Fibroblast of lung (primary cell): ENCODE measurements around the gene MRPL33. TPM values are rescaled to one million over a fixed set of nuclear protein-coding genes. Genes with fewer than 3 reads are reported as not detected.

Experiments used
- DNase-seq, 2 donors: peaks; one replicate each; pipeline versions ENCODE4 v3.0.0 to v3.0.0-alpha.2; 2010; ENCODE audit warnings: low read depth in 2 of 2
- H2AFZ ChIP-seq: 2 replicates; pipeline ENCODE4 v1.5.1; 2012; ENCODE audit warnings: low read length, control low read depth, inconsistent platforms
- H3K27ac ChIP-seq: 2 replicates; pipeline ENCODE4 v1.5.1; 2011; ENCODE audit warnings: low read length, control low read depth; ENCODE audit not compliant: insufficient read depth
- H3K27me3 ChIP-seq: 2 replicates; pipeline ENCODE4 v1.5.1; 2011; ENCODE audit warnings: mild to moderate bottlenecking, low read length; ENCODE audit not compliant: control insufficient read depth, insufficient read depth
- H3K36me3 ChIP-seq: 2 replicates; pipeline ENCODE4 v1.5.1; 2011; ENCODE audit warnings: low read length; ENCODE audit not compliant: control insufficient read depth, insufficient read depth
- H3K4me1 ChIP-seq: 2 replicates; pipeline ENCODE4 v1.5.1; 2011; ENCODE audit warnings: low read length; ENCODE audit not compliant: control insufficient read depth, insufficient read depth; ENCODE audit errors: extremely low read depth
- H3K4me2 ChIP-seq: 2 replicates; pipeline ENCODE4 v1.5.1; 2011; ENCODE audit warnings: low read length, control low read depth; ENCODE audit not compliant: insufficient read depth; ENCODE audit errors: extremely low read depth
- H3K4me3 ChIP-seq, 4 experiments: fragments of 200-600 bp in 1 of 4; sonication (generic) in 1 of 4; replicated peaks in 1 of 4; 2 replicates each; pipeline ENCODE4 v1.5.1; 2011 to 2016; ENCODE audit warnings: low read length in 4 of 4, low read depth in 3 of 4, mild to moderate bottlenecking in 3 of 4, control low read depth in 2 of 4, inconsistent platforms in 1 of 4, mixed read lengths in 1 of 4; ENCODE audit not compliant: insufficient read depth in 1 of 4; ENCODE audit errors: control extremely low read depth in 1 of 4
- H3K79me2 ChIP-seq: 2 replicates; pipeline ENCODE4 v1.5.1; 2012; ENCODE audit warnings: mild to moderate bottlenecking, low read length, inconsistent platforms; ENCODE audit not compliant: control insufficient read depth, insufficient read depth
- H3K9ac ChIP-seq: 2 replicates; pipeline ENCODE4 v1.5.1; 2011; ENCODE audit warnings: mild to moderate bottlenecking, low read length, control low read depth; ENCODE audit not compliant: insufficient read depth
- H3K9me3 ChIP-seq: 2 replicates; pipeline ENCODE4 v1.5.1; 2012; ENCODE audit warnings: low read depth, low read length; ENCODE audit not compliant: control insufficient read depth, insufficient read depth
- H4K20me1 ChIP-seq: 2 replicates; pipeline ENCODE4 v1.5.1; 2011; ENCODE audit warnings: low read length; ENCODE audit not compliant: control insufficient read depth, insufficient read depth; ENCODE audit errors: extremely low read depth
- CTCF ChIP-seq, 2 donors: IDR thresholded peaks in 1 of 2; conservative IDR thresholded peaks in 1 of 2; 1 replicate in 1 of 2; 2 replicates in 1 of 2; pipeline ENCODE4 v1.5.1; 2011 to 2012; ENCODE audit warnings: low read length in 2 of 2, control low read depth in 1 of 2, inconsistent platforms in 1 of 2, low read depth in 1 of 2, mild to moderate bottlenecking in 1 of 2
- EZH2 ChIP-seq: IDR thresholded peaks from 2 replicates; pipeline ENCODE4 v1.5.1; 2012; ENCODE audit warnings: low read length, control low read depth, mild to moderate bottlenecking; ENCODE audit errors: missing control alignments
- polyA plus RNA-seq, 2 donors: library from polyadenylated mRNA; depleted of rRNA in 1 of 2; stranded (reverse) in 1 of 2; unstranded in 1 of 2; fragments of >200 nt; gene quantifications; 2 replicates each; pipeline ENCODE4 v1.2.1, GENCODE V29; 2011 to 2012; ENCODE audit warnings: missing spikeins in 1 of 2
- total RNA-seq: library from RNA; depleted of rRNA; stranded (reverse); fragments of >200 nt; gene quantifications from 2 replicates; pipeline ENCODE4 v1.2.1, GENCODE V29; 2014

MRPL33 gene
- total and polyA plus RNA-seq, 2 donors (not counting 1 experiment from before 2014, with no cell fraction given) = 85.9 to 178 TPM

GRCh38 chr2:27724191-27724590 lies 47.3 kb upstream of the MRPL33 start:
- no peaks in the 10 kb centered on the region for H3K27me3 ChIP-seq
- no peaks in the 10 kb centered on the region for H4K20me1 ChIP-seq
- H3K9me3 ChIP-seq = no peaks in the 10 kb centered on the region
- peak overlapping the region; percentile 32 for H3K27ac ChIP-seq
- no peak overlapping the region for H3K9ac ChIP-seq
- TF ChIP-seq CTCF (conservative IDR thresholded peaks at IDR 0.05 in 1 of 2, IDR thresholded peaks at IDR 0.05 in 1 of 2; ENCODE audit: low read depth in 1 of 2, low read length in 2 of 2) = no peak
- TF ChIP-seq EZH2 = no peak
- H3K36me3 ChIP-seq = no peaks in the 10 kb centered on the region
- H3K4me3 ChIP-seq = no peak overlapping the region
- peaks cover 35% of the 10 kb centered on the region for H3K4me1 ChIP-seq
- no peaks in the 10 kb centered on the region for H3K79me2 ChIP-seq
- H2AFZ ChIP-seq = peak overlapping the region; percentile 10
- no peak overlapping the region for H3K4me2 ChIP-seq
- DNase-seq = no peak

GRCh38 chr2:27724905-27725701 lies 46.4 kb upstream of the MRPL33 start:
- Histone ChIP-seq H3K27ac (peak overlapping the region; percentile 29), H3K4me2 (peak overlapping the region; percentile 15), H4K20me1 (no peaks in the 10 kb centered on the region), H3K27me3 (no peaks in the 10 kb centered on the region), H3K36me3 (no peaks in the 10 kb centered on the region), H2AFZ (peak overlapping the region; percentile 24), H3K9me3 (no peaks in the 10 kb centered on the region), H3K9ac (no peak overlapping the region), H3K4me3 (no peak overlapping the region), H3K79me2 (no peaks in the 10 kb centered on the region), H3K4me1 (peaks cover 28% of the 10 kb centered on the region)
- TF ChIP-seq CTCF (conservative IDR thresholded peaks at IDR 0.05 in 1 of 2, IDR thresholded peaks at IDR 0.05 in 1 of 2; ENCODE audit: low read depth in 1 of 2, low read length in 2 of 2) (no peak), EZH2 (no peak)
- DNase-seq = peak; percentile 47 to 67

GRCh38 chr2:27727257-27727656 lies 44.3 kb upstream of the MRPL33 start:
- DNase-seq = no peak

More at GRCh38 chr2:27727257-27727656, 44.3 kb upstream of the MRPL33 start:
- H3K4me2 ChIP-seq = no peak overlapping the region
- H3K4me3 ChIP-seq = no peak overlapping the region
- no peaks in the 10 kb centered on the region for H3K79me2 ChIP-seq
- no peak overlapping the region for H2AFZ ChIP-seq
- no peaks in the 10 kb centered on the region for H4K20me1 ChIP-seq
- no peak overlapping the region for H3K9ac ChIP-seq
- no peak for TF ChIP-seq CTCF (conservative IDR thresholded peaks at IDR 0.05 in 1 of 2, IDR thresholded peaks at IDR 0.05 in 1 of 2; ENCODE audit: low read depth in 1 of 2, low read length in 2 of 2)
- no peak for TF ChIP-seq EZH2
- no peaks in the 10 kb centered on the region for H3K36me3 ChIP-seq
- peaks cover 21% of the 10 kb centered on the region for H3K4me1 ChIP-seq
- H3K9me3 ChIP-seq = no peaks in the 10 kb centered on the region
- no peak overlapping the region for H3K27ac ChIP-seq
- H3K27me3 ChIP-seq = no peaks in the 10 kb centered on the region
